HL-60/S4 treated with retinoic acid at 250 ng/mL for 4 days and 3 days (cell line): ENCODE results near the gene ADAMTS14.

Source experiments
- in situ Hi-C: fragments of 300-500 bp; cut with MboI; formaldehyde crosslinking; loops from 2 replicates; pipeline ENCODE4 v1.7.0; 2022; ENCODE audit warnings: low sequenced_read_pairs

The ADAMTS14 gene

GRCh38 chr10:70809726-70810125 is 137.4 kb downstream of the ADAMTS14 start:
- in situ Hi-C loops = no loop called here

GRCh38 chr10:70810967-70811366 is 138.7 kb downstream of the ADAMTS14 start:
- in situ Hi-C loops = no loop called here

GRCh38 chr10:70811881-70812280 is 139.6 kb downstream of the ADAMTS14 start:
- in situ Hi-C loops = no loop called here
